Hindlimb muscle (tissue), 1 donor: ENCODE results near the gene ERCC6. TPM values are rescaled to one million over a fixed set of nuclear protein-coding genes. Genes with fewer than 3 reads are reported as not detected.

Experiments used
- DNase-seq: peaks from one replicate; pipeline ENCODE4 v3.0.0-alpha.2; 2013
- polyA plus RNA-seq: library from polyadenylated mRNA; unstranded; fragments of 120-200 nt; gene quantifications from one replicate; pipeline ENCODE4 v1.2.1, GENCODE V29; 2013; ENCODE audit not compliant: insufficient read length

ERCC6 gene
- polyA plus RNA-seq, 1 donor, result 10.5 TPM

- no peak for DNase-seq
Measured at GRCh38 chr10:49543604-49544003, 4.7 kb upstream of the ERCC6 start.

DNA sequence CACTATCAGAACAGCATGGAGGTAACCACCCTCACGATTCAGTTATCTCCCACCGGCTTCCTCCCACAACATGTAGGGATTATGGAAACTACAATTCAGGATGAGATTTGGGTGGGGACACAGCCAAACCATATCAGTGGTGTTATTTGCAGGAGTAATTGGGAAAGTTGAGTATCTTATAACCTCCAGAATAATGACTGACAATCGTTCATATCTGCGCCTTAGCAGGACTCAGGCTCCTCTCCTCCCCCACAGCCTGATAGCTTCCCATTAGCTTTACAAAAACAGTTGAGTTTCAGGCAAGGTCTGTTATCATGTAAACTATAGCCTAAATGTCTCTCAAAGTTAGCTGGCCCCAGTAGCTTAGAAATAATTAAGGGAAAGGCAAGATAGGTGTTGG is 3.4 kb upstream of the ERCC6 start:
- no peak for DNase-seq

DNA sequence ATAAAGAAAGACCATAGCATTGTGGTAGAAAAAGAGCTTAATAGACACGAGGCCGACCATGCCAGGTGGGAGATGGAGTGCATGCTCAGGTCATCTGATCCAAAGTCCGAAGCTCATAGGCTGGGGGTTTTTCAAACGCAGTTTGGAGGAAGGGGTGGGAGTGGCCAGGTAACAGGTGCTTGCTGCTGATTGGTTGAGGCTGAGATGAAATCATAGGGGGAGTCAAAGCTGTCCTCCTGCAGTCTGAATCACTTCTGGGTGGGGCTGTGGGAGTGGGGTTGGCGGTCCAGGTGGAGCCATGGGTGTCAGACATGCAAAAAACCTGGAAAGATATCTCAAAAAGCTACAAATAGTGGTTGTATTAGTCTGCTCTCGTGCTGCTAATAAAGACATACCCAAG is 2.8 kb upstream of the ERCC6 start:
- no peak for DNase-seq

- DNase-seq, result no peak
Measured at GRCh38 chr10:49540056-49540797, 1.3 kb upstream of the ERCC6 start.

DNA sequence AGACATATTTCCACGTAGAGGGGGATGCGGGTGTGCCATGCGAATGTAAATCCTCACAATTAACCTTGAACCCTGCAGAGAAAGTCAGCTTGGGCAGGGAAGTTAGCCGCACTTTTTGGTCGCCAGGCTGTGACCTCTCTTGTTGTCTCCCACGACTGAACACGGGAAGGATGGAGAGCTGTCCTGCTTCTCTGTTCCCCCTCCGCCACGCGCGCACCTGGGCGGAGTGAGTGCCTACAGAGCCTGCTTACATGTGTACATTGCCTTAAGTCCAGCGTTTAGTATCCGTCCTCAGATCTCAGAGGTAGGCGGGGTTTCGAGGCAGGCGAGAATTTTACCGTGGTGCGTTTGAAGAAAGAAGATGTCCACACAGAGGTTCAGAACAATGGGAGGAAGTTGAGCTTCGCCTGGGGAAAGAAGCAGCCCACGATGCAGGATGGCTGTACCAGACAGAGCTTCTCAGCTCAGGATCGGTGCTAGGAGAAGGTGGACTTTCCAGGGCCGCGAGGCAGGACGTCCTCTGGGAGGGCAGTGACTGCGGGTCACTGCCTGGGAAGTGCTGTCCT is 482 bp upstream of the ERCC6 start:
- peak; percentile 28 for DNase-seq

DNA sequence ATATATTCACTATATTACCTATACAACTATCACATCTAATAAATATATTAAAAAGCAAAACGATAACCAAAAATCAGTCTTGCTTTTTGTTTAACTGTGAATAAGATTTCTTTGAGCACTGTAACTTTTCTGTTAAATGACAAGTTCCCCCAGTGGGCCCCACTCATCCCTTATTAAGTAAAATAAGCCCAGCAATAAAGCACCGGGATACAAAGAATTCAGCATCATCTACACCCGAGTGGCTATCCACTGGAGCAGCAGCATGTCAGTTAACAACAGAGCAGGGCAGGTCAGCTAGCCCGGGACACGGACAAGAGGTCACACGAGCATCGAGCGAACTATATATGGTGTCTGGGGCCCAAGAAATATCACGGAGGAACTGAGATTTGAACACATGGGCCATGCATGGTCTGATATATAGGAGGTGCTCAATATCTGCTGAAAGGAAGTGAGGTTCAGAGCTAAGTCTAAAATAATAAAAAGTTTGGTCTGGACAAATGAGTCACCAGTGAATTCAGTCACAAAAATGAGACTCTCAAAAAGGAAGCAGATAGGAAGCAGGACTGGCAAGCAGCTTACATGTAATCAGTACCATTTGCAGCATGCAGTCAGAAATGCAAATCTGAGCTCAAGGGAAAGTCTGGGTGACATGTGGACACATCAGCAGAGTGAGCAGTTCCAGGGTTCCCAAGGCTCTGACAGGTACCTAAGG is 4.1 kb downstream of the ERCC6 start:
- DNase-seq, result no peak

DNA sequence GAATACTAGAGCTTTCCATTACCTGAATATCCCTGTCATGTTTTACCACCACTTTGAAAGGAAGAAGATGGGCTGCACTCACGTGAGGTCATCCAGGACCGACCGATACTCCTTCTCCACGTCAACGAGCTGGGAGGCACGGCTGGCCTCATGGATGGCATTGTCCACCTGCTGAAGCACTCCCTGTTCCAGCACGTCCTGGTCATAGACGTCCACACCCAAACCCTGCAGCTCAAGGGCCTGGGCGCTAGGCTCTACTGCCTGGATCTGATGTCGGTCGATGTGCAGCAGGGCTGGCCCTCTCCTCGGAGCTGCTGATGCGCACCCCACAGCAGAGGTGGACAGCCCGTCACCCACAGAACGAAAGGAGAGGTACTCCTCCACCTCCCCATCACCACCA is 6.5 kb downstream of the ERCC6 start:
- no peak for DNase-seq

- no peak for DNase-seq
Measured at GRCh38 chr10:49528977-49529506, 9.9 kb downstream of the ERCC6 start.

DNA sequence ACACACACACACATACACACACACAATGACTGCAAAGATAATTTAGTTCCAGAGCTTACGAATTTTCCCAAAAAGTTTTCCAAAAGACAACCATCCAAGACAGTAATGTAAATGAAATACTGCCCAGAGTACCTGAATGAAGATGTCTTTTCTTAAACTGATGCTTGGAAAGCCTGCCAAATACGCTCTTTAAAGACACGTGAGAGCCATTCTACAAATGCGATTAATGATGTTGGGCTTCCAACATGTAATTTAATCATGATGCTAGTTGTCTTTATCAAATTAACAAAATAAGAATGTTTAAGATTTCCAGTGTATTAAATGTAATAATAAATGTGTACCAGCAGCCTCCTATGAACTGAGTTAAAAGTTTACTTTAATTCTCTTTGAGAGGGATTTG is 11.1 kb downstream of the ERCC6 start:
- DNase-seq, result no peak

GRCh38 chr10:49527061-49527460 is 11.9 kb downstream of the ERCC6 start:
- no peak for DNase-seq

- no peak for DNase-seq
Measured at GRCh38 chr10:49526619-49527018, 12.3 kb downstream of the ERCC6 start.

- DNase-seq, result no peak
Measured at GRCh38 chr10:49524496-49524895, 14.4 kb downstream of the ERCC6 start.

DNA sequence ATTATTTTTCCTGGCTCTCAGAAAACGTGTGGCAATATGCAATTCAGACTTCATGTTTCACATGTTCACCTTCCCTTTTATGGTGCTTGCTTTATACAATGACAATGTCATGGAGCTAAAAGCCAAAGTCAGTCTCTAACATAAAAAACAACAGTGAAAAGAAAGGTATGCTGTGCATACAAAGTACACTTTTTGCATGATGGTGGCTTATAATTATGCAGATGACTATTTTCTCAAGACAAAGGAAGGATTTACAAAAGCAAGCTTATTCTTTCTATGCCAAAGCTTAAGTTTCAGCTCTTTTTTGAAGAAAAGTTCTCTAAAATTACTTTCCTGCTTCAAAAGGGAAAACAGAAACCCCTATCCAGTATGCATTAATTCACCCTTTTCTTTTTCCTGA is 15.6 kb downstream of the ERCC6 start:
- DNase-seq, result no peak

DNA sequence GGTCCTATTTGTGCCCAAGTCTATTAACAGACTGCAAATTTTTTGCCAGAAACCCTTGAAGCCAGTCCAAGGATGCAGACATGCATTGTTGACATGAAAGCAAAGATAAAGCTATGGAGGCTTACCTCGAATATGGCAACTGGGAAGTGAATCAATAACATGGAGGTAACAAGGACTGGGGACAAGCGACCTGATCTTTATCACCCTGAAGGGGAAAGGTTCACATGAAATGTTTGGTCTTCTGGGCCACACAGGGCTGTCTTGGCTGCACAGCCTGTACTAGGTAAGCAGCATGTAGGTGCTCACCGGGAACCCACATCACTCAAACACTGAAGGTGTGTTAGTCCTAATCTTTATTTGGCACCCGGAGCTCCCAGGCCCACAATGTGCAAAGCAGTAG is 17.9 kb downstream of the ERCC6 start:
- DNase-seq, result no peak

DNA sequence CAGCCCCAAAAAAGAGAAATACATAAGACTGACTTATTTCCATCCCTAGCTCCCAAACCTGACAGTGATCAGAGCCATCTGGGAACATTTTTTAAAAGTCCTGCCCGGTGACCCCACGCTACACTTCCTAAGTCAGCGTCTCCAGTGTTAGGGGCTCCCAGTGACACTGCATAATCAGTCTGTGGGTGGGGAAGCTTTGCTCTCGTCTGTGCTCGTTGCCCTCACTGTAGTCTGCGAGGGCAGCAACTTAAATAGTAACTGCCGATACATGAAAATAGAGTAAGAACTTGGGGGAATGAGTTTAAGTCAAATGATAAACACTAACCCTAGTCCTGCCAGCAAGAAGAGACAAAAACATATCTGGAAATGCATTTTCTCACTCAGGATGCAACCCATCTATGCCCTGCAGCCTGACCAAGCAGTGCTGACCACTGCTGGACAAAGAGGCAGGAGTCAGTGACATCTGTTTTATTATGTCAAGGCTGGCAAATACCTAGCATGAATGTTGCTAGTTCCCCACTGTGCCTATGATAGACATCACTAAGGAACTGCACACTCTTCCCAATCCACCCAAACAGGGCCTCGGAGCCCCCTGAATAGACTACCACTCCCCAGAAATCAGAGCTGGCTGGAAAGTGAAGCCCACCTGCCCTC is 18.7 kb downstream of the ERCC6 start:
- no peak for DNase-seq

GRCh38 chr10:49519717-49520116 is 19.2 kb downstream of the ERCC6 start:
- no peak for DNase-seq

DNA sequence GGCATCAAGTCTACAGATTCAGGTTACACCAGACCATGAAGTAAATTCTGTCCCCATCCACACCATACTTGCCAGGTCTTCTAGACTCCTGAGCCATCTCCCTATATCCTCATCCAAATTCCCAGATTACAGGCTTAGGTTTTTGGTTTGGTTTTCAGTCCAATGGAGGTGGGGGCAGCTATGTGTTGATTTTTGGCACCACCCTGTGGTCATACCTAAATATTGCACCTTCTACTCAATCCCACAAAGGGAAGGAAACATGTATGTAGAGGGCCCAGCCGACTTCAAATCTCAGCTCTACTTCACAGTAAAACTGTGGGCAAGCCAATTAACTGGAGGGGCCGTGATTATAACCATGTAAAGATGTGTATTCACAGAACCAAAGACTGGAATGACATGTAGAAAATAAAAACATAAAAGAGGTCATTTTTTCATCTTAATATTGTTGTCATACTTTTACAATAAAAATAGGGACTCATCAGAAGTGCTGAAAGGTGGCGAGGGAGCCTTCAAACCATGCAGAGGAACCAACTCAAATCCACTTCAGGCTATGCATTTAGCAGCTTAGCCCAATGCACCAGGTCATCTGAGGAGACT is 19.8 kb downstream of the ERCC6 start:
- peak; percentile 23 for DNase-seq

GRCh38 chr10:49518566-49518965 is 20.4 kb downstream of the ERCC6 start:
- no peak for DNase-seq

DNA sequence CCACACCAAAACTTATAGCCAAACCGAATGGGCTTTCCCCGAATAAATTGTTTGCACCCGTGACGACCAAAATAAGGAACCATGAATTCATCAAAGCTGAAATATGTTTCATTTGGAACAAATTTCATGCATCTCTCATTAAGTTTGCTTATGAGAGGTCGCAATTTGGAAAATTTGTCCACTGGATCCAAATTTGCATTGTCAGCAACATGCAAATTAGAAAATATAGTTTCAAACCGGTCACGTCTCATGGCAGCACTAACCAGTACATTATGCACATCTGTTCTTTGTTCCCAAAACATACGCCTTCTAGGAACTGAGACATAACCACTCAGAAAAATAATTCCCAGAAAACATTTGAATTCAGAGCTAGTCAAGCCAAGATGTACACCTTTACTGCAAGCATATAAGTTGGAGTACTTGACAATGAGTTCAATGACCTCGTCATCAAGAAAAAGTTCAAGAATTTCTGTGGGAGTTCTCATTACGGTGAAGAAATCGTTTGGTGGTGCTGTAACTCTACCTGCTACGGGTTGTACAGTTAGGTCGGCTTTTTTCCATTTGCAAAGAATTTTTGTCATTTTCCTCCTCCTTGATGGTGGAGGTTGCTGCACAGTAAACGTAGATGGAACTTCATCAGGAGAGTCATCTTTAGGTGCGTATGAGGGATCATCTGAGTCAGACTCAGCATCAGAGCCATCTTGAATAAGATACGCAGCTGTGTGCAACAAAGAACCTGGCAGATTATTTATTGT is 22.5 kb downstream of the ERCC6 start:
- DNase-seq, result no peak

GRCh38 chr10:49512121-49512809 is 26.7 kb downstream of the ERCC6 start:
- DNase-seq, result no peak

DNA sequence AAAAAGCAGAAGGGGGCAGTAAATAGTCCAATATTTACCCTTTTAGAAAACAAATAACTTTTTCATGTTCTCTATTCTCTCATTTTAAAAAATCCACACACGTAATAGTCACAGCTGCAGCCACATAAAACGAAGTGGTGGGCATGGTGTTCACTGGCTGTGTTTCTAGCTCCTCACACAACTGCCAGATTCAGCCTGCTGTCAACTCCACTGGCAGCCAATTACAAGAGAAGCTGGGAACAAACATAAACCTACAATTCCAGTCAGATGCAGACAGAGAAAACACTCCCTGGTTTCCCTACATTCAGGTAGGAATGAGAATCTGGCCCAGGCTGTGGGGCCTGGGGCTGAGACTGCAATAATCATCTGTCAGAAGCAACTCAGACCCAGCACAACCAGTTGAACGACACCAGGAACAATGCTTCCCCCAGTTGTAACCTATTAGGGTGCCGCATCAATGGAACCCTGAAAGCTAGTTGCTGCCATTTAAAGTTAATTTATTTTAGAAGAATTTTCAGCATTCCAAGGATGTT is 29.1 kb downstream of the ERCC6 start:
- no peak for DNase-seq
